C4-2B (cell line): ENCODE data around the gene AGR3.
"Not testable (repeated sequence)": the region's sequence is repeated elsewhere in the genome, so short reads cannot be mapped to it uniquely, and the experiment has no call there.

Source experiments
- CTCF ChIP-seq: fragments of 450-650 bp; conservative IDR thresholded peaks from 2 replicates; pipeline ENCODE4 v1.5.1; 2017; ENCODE audit warnings: mild to moderate bottlenecking
- ZFX ChIP-seq: fragments of 450-650 bp; IDR thresholded peaks from 2 replicates; pipeline ENCODE4 v1.6.1; 2017

DNA sequence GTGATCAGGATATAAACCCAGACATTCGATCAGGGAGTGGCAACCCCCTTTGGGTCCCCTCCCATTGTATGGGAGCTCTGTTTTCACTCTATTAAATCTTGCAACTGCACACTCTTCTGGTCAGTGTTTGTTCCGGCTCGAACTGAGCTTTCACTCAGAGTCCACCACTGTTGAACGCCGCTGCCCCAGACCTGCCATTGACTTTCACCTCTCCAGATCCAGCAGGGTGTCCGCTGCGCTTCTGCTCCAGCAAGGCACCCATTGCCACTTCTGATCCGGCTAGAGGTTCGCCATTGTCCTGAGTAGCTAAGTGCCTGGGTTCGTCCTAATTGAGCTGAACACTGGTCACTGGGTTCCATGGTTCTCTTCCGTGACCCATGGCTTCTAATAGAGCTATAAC lies 28.6 kb downstream of the AGR3 start:
- TF ChIP-seq CTCF, ZFX: not testable (repeated sequence)
